Muscle layer of colon (tissue), 2 donors: ENCODE measurements around the gene CILP2.

Experiments used
- H3K27ac ChIP-seq: one replicate; pipeline ENCODE4 v1.7.0; 2013; ENCODE audit warnings: low read depth, mild to moderate bottlenecking, low read length, moderate library complexity
- H3K27me3 ChIP-seq, 2 donors: one replicate each; pipeline ENCODE4 v1.7.0; 2013; ENCODE audit warnings: low read length in 2 of 2, mild to moderate bottlenecking in 2 of 2; ENCODE audit not compliant: insufficient read depth in 2 of 2, control insufficient read depth in 1 of 2
- H3K36me3 ChIP-seq: one replicate; pipeline ENCODE4 v1.7.0; 2013; ENCODE audit warnings: mild to moderate bottlenecking, low read length; ENCODE audit not compliant: insufficient read depth
- H3K4me1 ChIP-seq: one replicate; pipeline ENCODE4 v1.7.0; 2013; ENCODE audit warnings: mild to moderate bottlenecking, low read length; ENCODE audit not compliant: insufficient read depth
- H3K4me3 ChIP-seq, 2 donors: one replicate each; pipeline ENCODE4 v1.7.0; 2013; ENCODE audit warnings: low read length in 2 of 2, low read depth in 1 of 2, mild to moderate bottlenecking in 1 of 2, moderate library complexity in 1 of 2
- H3K9ac ChIP-seq: one replicate; pipeline ENCODE4 v1.7.0; 2013; ENCODE audit warnings: low read length
- H3K9me3 ChIP-seq: one replicate; pipeline ENCODE4 v1.7.0; 2013; ENCODE audit warnings: mild to moderate bottlenecking, low read length
- donor health status: abdominal sarcoma.
- donor health status: Adenocarcinoma of cecum.

CILP2 gene

GRCh38 chr19:19563348-19563848, 25.3 kb downstream of the CILP2 start:
- no peak overlapping the region for H3K4me3 ChIP-seq
- no peaks in the 10 kb centered on the region for H3K36me3 ChIP-seq
- no peak overlapping the region for H3K9ac ChIP-seq
- no peaks in the 10 kb centered on the region for H3K4me1 ChIP-seq
- no peaks in the 10 kb centered on the region for H3K9me3 ChIP-seq
- H3K27ac ChIP-seq, result no peak overlapping the region
- H3K27me3 ChIP-seq, result no peaks in the 10 kb centered on the region

- Histone ChIP-seq H3K27ac (no peak overlapping the region), H3K27me3 (no peaks in the 10 kb centered on the region), H3K4me3 (no peak overlapping the region), H3K36me3 (no peaks in the 10 kb centered on the region), H3K9me3 (no peaks in the 10 kb centered on the region), H3K9ac (no peak overlapping the region), H3K4me1 (no peaks in the 10 kb centered on the region)
Observed at GRCh38 chr19:19566306-19566705, 28.2 kb downstream of the CILP2 start.

GRCh38 chr19:19567391-19567790, 29.3 kb downstream of the CILP2 start:
- Histone ChIP-seq H3K4me3 (no peak overlapping the region), H3K4me1 (no peaks in the 10 kb centered on the region), H3K9me3 (no peaks in the 10 kb centered on the region), H3K27me3 (no peaks in the 10 kb centered on the region), H3K36me3 (no peaks in the 10 kb centered on the region), H3K9ac (no peak overlapping the region), H3K27ac (no peak overlapping the region)

GRCh38 chr19:19568802-19569756, 31.0 kb downstream of the CILP2 start:
- no peak overlapping the region for H3K9ac ChIP-seq
- no peak overlapping the region for H3K4me3 ChIP-seq
- H3K4me1 ChIP-seq, result no peaks in the 10 kb centered on the region
- H3K27me3 ChIP-seq, result no peaks in the 10 kb centered on the region
- no peaks in the 10 kb centered on the region for H3K36me3 ChIP-seq
- no peaks in the 10 kb centered on the region for H3K9me3 ChIP-seq
- H3K27ac ChIP-seq, result no peak overlapping the region

GRCh38 chr19:19570571-19570970, 32.5 kb downstream of the CILP2 start:
- Histone ChIP-seq H3K4me3 (no peak overlapping the region), H3K4me1 (no peaks in the 10 kb centered on the region), H3K9me3 (no peaks in the 10 kb centered on the region), H3K9ac (no peak overlapping the region), H3K27ac (no peak overlapping the region), H3K27me3 (no peaks in the 10 kb centered on the region), H3K36me3 (no peaks in the 10 kb centered on the region)

GRCh38 chr19:19571071-19571786, 33.2 kb downstream of the CILP2 start:
- no peaks in the 10 kb centered on the region for H3K27me3 ChIP-seq
- no peaks in the 10 kb centered on the region for H3K9me3 ChIP-seq
- no peak overlapping the region for H3K9ac ChIP-seq
- H3K36me3 ChIP-seq, result no peaks in the 10 kb centered on the region
- no peaks in the 10 kb centered on the region for H3K4me1 ChIP-seq
- H3K4me3 ChIP-seq, result no peak overlapping the region
- no peak overlapping the region for H3K27ac ChIP-seq

GRCh38 chr19:19575411-19575810, 37.3 kb downstream of the CILP2 start:
- Histone ChIP-seq H3K9ac (no peak overlapping the region), H3K36me3 (no peaks in the 10 kb centered on the region), H3K4me1 (no peaks in the 10 kb centered on the region), H3K9me3 (no peaks in the 10 kb centered on the region), H3K27ac (no peak overlapping the region), H3K27me3 (no peaks in the 10 kb centered on the region), H3K4me3 (no peak overlapping the region)

- H3K36me3 ChIP-seq, result no peaks in the 10 kb centered on the region
- no peaks in the 10 kb centered on the region for H3K9me3 ChIP-seq
- H3K27me3 ChIP-seq, result no peaks in the 10 kb centered on the region
- no peak overlapping the region for H3K4me3 ChIP-seq
- H3K4me1 ChIP-seq, result no peaks in the 10 kb centered on the region
- no peak overlapping the region for H3K27ac ChIP-seq
- no peak overlapping the region for H3K9ac ChIP-seq
Observed at GRCh38 chr19:19578252-19578651, 40.2 kb downstream of the CILP2 start.

GRCh38 chr19:19579533-19580361, 41.7 kb downstream of the CILP2 start:
- no peak overlapping the region for H3K27ac ChIP-seq
- H3K9me3 ChIP-seq, result no peaks in the 10 kb centered on the region
- no peaks in the 10 kb centered on the region for H3K4me1 ChIP-seq
- H3K9ac ChIP-seq, result no peak overlapping the region
- H3K36me3 ChIP-seq, result no peaks in the 10 kb centered on the region
- H3K4me3 ChIP-seq, result no peak overlapping the region
- no peaks in the 10 kb centered on the region for H3K27me3 ChIP-seq

GRCh38 chr19:19580418-19580817, 42.4 kb downstream of the CILP2 start:
- Histone ChIP-seq H3K4me1 (no peaks in the 10 kb centered on the region), H3K4me3 (no peak overlapping the region), H3K9ac (no peak overlapping the region), H3K9me3 (no peaks in the 10 kb centered on the region), H3K27ac (no peak overlapping the region), H3K36me3 (no peaks in the 10 kb centered on the region), H3K27me3 (no peaks in the 10 kb centered on the region)

GRCh38 chr19:19581391-19581790, 43.3 kb downstream of the CILP2 start:
- no peak overlapping the region for H3K27ac ChIP-seq
- H3K9ac ChIP-seq, result no peak overlapping the region
- H3K4me3 ChIP-seq, result no peak overlapping the region
- H3K27me3 ChIP-seq, result no peaks in the 10 kb centered on the region
- no peaks in the 10 kb centered on the region for H3K4me1 ChIP-seq
- no peaks in the 10 kb centered on the region for H3K9me3 ChIP-seq
- no peaks in the 10 kb centered on the region for H3K36me3 ChIP-seq
